ENCODE data around the gene SCGN. TPM values are rescaled to one million over a fixed set of nuclear protein-coding genes. Genes with fewer than 3 reads are reported as not detected.

The SCGN gene
- total RNA-seq, 1 donor from 2014 or later, result 1.2 TPM

DNA sequence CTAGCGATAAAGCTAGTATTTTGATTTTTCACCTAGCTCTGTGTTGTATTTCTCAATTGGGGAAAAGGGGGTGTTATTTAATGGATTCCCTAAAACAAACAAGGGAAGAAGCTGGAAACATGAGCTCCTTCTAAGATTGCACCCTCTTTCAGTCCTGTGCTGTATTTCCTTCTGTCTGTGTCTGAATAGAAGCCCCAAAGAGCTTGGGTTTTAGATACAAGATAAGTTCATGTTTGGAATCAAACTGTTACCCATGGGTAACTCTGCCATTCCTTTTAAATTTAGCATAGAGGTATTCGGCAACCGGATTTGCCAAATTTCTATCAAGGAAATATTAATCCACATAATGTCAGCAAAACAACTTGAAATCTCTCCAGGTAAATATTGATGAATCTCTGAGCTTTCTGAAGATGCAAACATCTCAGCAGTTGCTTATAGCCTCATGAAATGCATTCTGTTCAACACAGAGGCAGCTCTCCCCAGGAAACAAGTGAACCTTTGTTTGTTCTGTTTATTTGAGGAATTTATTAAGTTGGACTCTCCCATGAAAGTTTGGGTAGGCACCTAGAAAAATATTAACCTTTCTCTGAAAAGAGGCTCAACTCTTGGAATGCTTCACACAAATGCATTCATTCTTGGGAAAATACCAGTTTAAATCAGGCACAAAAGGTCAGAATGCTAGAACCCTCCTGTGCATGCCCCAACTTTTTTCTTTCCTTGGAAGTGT is 9.9 kb upstream of the SCGN start:
- H3K9me3 Mint-ChIP-seq (ENCODE audit: unreplicated experiment), result peaks cover 2% of the 10 kb centered on the region
- H3K36me3 Mint-ChIP-seq (ENCODE audit: unreplicated experiment), result no peaks in the 10 kb centered on the region
- H3K27ac Mint-ChIP-seq (ENCODE audit: unreplicated experiment), result no peak overlapping the region
- TF ChIP-seq CTCF (IDR thresholded peaks at IDR 0.05; ENCODE audit: partially characterized antibody, unreplicated experiment), result no peak
- no peak for DNase-seq
- H3K4me3 Mint-ChIP-seq (ENCODE audit: unreplicated experiment), result no peak overlapping the region
- H3K27me3 Mint-ChIP-seq (ENCODE audit: unreplicated experiment), result peaks cover 2% of the 10 kb centered on the region
- H3K4me1 Mint-ChIP-seq (ENCODE audit: low read depth, unreplicated experiment), result peaks cover 20% of the 10 kb centered on the region

DNA sequence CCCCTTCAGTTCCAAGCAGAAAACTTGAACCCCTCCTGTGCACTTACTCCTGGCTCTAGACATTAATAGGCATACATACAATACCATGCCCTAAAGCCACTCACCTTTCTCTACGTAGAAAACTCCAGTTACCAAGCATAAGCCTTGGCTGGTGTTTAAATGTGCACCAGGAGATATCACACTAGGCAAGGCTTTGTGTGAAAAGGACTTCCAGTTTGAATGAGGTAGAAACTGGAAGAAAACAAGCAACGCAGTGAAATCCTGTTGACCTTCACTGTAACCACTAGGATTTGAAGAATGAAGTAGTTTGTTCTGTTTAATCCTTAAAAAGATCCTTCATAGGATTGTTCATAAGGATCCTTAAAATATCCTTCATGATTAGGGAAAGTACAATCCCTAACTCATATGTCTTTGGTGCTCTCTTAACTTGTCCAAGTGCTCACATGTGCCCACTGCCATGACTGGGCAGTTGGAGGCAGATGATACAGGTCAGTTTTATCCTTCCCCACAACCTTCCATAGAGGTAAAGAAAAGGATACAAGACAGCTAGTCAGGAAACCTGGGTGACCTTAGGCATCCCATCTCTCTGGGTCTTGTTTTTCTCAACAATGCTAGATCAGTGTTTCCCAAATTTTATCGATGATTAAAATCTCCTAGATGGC is 9.2 kb upstream of the SCGN start:
- Mint-ChIP-seq H3K27ac (ENCODE audit: unreplicated experiment) (no peak overlapping the region), H3K36me3 (ENCODE audit: unreplicated experiment) (no peaks in the 10 kb centered on the region), H3K4me3 (ENCODE audit: unreplicated experiment) (peak overlapping the region; percentile 8), H3K27me3 (ENCODE audit: unreplicated experiment) (peaks cover 2% of the 10 kb centered on the region), H3K9me3 (ENCODE audit: unreplicated experiment) (peaks cover 2% of the 10 kb centered on the region), H3K4me1 (ENCODE audit: low read depth, unreplicated experiment) (peaks cover 15% of the 10 kb centered on the region)
- DNase-seq, result no peak
- no peak for TF ChIP-seq CTCF (IDR thresholded peaks at IDR 0.05; ENCODE audit: partially characterized antibody, unreplicated experiment)

DNA sequence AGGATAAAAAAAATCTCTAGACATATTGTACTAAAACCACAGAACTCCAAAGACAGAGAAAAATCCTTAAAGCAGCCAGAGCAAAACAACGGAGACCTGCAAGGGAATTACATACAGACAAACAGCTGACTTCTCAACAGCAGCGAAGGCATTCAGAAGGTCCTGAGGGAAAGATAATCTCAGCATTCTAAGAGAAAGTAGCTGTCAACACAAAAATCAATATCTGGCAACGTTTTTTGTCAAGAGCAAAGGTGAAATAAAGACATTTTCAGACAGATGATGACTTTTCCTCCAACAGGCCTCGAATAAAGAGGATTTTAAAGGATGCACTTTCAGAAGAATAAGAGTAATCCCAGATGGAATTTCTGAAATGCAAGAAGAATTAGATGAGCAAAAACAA is 6.1 kb upstream of the SCGN start:
- no peak for TF ChIP-seq CTCF (IDR thresholded peaks at IDR 0.05; ENCODE audit: partially characterized antibody, unreplicated experiment)
- peaks cover 10% of the 10 kb centered on the region for H3K4me1 Mint-ChIP-seq (ENCODE audit: low read depth, unreplicated experiment)
- no peak overlapping the region for H3K4me3 Mint-ChIP-seq (ENCODE audit: unreplicated experiment)
- no peaks in the 10 kb centered on the region for H3K36me3 Mint-ChIP-seq (ENCODE audit: unreplicated experiment)
- peaks cover 2% of the 10 kb centered on the region for H3K27me3 Mint-ChIP-seq (ENCODE audit: unreplicated experiment)
- DNase-seq, result no peak
- H3K27ac Mint-ChIP-seq (ENCODE audit: unreplicated experiment), result no peak overlapping the region
- peaks cover 2% of the 10 kb centered on the region for H3K9me3 Mint-ChIP-seq (ENCODE audit: unreplicated experiment)

- no peak for TF ChIP-seq CTCF (IDR thresholded peaks at IDR 0.05; ENCODE audit: partially characterized antibody, unreplicated experiment)
- Mint-ChIP-seq H3K4me3 (ENCODE audit: unreplicated experiment) (no peak overlapping the region), H3K27ac (ENCODE audit: unreplicated experiment) (no peak overlapping the region), H3K36me3 (ENCODE audit: unreplicated experiment) (no peaks in the 10 kb centered on the region), H3K27me3 (ENCODE audit: unreplicated experiment) (no peaks in the 10 kb centered on the region), H3K9me3 (ENCODE audit: unreplicated experiment) (peaks cover 5% of the 10 kb centered on the region), H3K4me1 (ENCODE audit: low read depth, unreplicated experiment) (peaks cover 16% of the 10 kb centered on the region)
- no peak for DNase-seq
Observed at GRCh38 chr6:25649611-25650010, 2.4 kb upstream of the SCGN start.

- DNase-seq, result no peak
- no peaks in the 10 kb centered on the region for H3K27me3 Mint-ChIP-seq (ENCODE audit: unreplicated experiment)
Observed at GRCh38 chr6:25655723-25656122, 3.7 kb downstream of the SCGN start.

More at GRCh38 chr6:25655723-25656122, 3.7 kb downstream of the SCGN start:
- no peak overlapping the region for H3K27ac Mint-ChIP-seq (ENCODE audit: unreplicated experiment)
- no peaks in the 10 kb centered on the region for H3K36me3 Mint-ChIP-seq (ENCODE audit: unreplicated experiment)
- TF ChIP-seq CTCF (IDR thresholded peaks at IDR 0.05; ENCODE audit: partially characterized antibody, unreplicated experiment), result no peak
- peaks cover 8% of the 10 kb centered on the region for H3K4me1 Mint-ChIP-seq (ENCODE audit: low read depth, unreplicated experiment)
- peaks cover 5% of the 10 kb centered on the region for H3K9me3 Mint-ChIP-seq (ENCODE audit: unreplicated experiment)
- H3K4me3 Mint-ChIP-seq (ENCODE audit: unreplicated experiment), result no peak overlapping the region
